ENCODE results near the gene PHC3.

Gene PHC3

GRCh38 chr3:170111147-170111771, 70.3 kb downstream of the PHC3 start:
- TF ChIP-seq CTCF (IDR thresholded peaks at IDR 0.05; ENCODE audit: insufficient read depth, low read length) (no peak), POLR2AphosphoS5 (IDR thresholded peaks at IDR 0.05; ENCODE audit: low read depth) (no peak), GABPA (IDR thresholded peaks at IDR 0.05; ENCODE audit: low read depth) (no peak), REST (IDR thresholded peaks at IDR 0.05; ENCODE audit: insufficient replicate concordance, low read depth) (no peak), SPI1 (IDR thresholded peaks at IDR 0.05; ENCODE audit: borderline replicate concordance, low read depth) (no peak)
- no peak for DNase-seq (ENCODE audit: low read depth in 1 of 2, low spot score in 1 of 2)
- Histone ChIP-seq H3K27ac (replicated peaks) (no peak overlapping the region), H3K27me3 (ENCODE audit: insufficient read depth, poor library complexity, severe bottlenecking) (no peaks in the 10 kb centered on the region), H3K4me3 (replicated peaks; ENCODE audit: insufficient read depth, low read length) (no peak overlapping the region)

- H3K27ac ChIP-seq (replicated peaks), result no peak overlapping the region
- DNase-seq (ENCODE audit: low read depth in 1 of 2, low spot score in 1 of 2), result no peak
- H3K27me3 ChIP-seq (ENCODE audit: insufficient read depth, poor library complexity, severe bottlenecking), result no peaks in the 10 kb centered on the region
- no peak overlapping the region for H3K4me3 ChIP-seq (replicated peaks; ENCODE audit: insufficient read depth, low read length)
- TF ChIP-seq POLR2AphosphoS5 (IDR thresholded peaks at IDR 0.05; ENCODE audit: low read depth), result no peak
- no peak for TF ChIP-seq SPI1 (IDR thresholded peaks at IDR 0.05; ENCODE audit: borderline replicate concordance, low read depth)
- TF ChIP-seq GABPA (IDR thresholded peaks at IDR 0.05; ENCODE audit: low read depth), result no peak
- no peak for TF ChIP-seq REST (IDR thresholded peaks at IDR 0.05; ENCODE audit: insufficient replicate concordance, low read depth)
- TF ChIP-seq CTCF (IDR thresholded peaks at IDR 0.05; ENCODE audit: insufficient read depth, low read length), result no peak
Observed at GRCh38 chr3:170109579-170110293, 71.8 kb downstream of the PHC3 start.

GRCh38 chr3:170108955-170109354, 72.6 kb downstream of the PHC3 start:
- Histone ChIP-seq H3K27me3 (ENCODE audit: insufficient read depth, poor library complexity, severe bottlenecking) (no peaks in the 10 kb centered on the region), H3K4me3 (replicated peaks; ENCODE audit: insufficient read depth, low read length) (no peak overlapping the region), H3K27ac (replicated peaks) (no peak overlapping the region)
- DNase-seq (ENCODE audit: low read depth in 1 of 2, low spot score in 1 of 2), result no peak
- no peak for TF ChIP-seq CTCF (IDR thresholded peaks at IDR 0.05; ENCODE audit: insufficient read depth, low read length)

Measured in HL-60 (cell line).